Hepatocyte (in vitro differentiated cells): ENCODE measurements around the gene NDUFB5. TPM values are rescaled to one million over a fixed set of nuclear protein-coding genes. Genes with fewer than 3 reads are reported as not detected.

Experiments
- DNase-seq: peaks from one replicate; pipeline ENCODE4 v3.0.0-alpha.2; 2016; ENCODE audit warnings: low spot score
- H2AFZ ChIP-seq: fragments of 200-600 bp; sonication (generic); 2 replicates; pipeline ENCODE4 v1.6.0; 2016; ENCODE audit warnings: antibody characterized with exemption, mild to moderate bottlenecking
- H3K27ac ChIP-seq: fragments of 200-600 bp; sonication (generic); 2 replicates; pipeline ENCODE4 v1.5.1; 2016; ENCODE audit warnings: mild to moderate bottlenecking
- H3K27me3 ChIP-seq: fragments of 200-600 bp; sonication (generic); 2 replicates; pipeline ENCODE4 v1.6.1; 2016
- H3K36me3 ChIP-seq: fragments of 200-600 bp; sonication (generic); replicated peaks from 2 replicates; pipeline ENCODE4 v1.5.1; 2016; ENCODE audit warnings: low read depth; ENCODE audit not compliant: insufficient read depth
- H3K4me1 ChIP-seq: fragments of 200-600 bp; sonication (generic); 2 replicates; pipeline ENCODE4 v1.5.1; 2016; ENCODE audit warnings: mild to moderate bottlenecking, moderate library complexity; ENCODE audit not compliant: insufficient read depth
- H3K4me2 ChIP-seq: fragments of 200-600 bp; sonication (generic); 2 replicates; pipeline ENCODE4 v1.6.0; 2016
- H3K4me3 ChIP-seq: fragments of 200-600 bp; sonication (generic); 2 replicates; pipeline ENCODE4 v1.5.1; 2016; ENCODE audit warnings: mild to moderate bottlenecking
- H3K79me2 ChIP-seq: fragments of 200-600 bp; sonication (generic); 2 replicates; pipeline ENCODE4 v1.6.0; 2017; ENCODE audit warnings: mild to moderate bottlenecking
- H3K9me2 ChIP-seq: fragments of 200-600 bp; sonication (generic); replicated peaks from 2 replicates; pipeline ENCODE4 v1.6.0; 2017; ENCODE audit warnings: mild to moderate bottlenecking; ENCODE audit not compliant: insufficient read depth
- H3K9me3 ChIP-seq: fragments of 200-600 bp; sonication (generic); 2 replicates; pipeline ENCODE4 v1.5.1; 2016; ENCODE audit warnings: low read depth, mild to moderate bottlenecking
- H4K20me1 ChIP-seq: fragments of 200-600 bp; sonication (generic); 2 replicates; pipeline ENCODE4 v1.6.0; 2016; ENCODE audit warnings: mild to moderate bottlenecking; ENCODE audit not compliant: insufficient read depth, poor library complexity, severe bottlenecking
- CTCF ChIP-seq: fragments of 200-600 bp; sonication (generic); IDR thresholded peaks from 2 replicates; pipeline ENCODE4 v1.5.1; 2016; ENCODE audit warnings: antibody characterized with exemption, mild to moderate bottlenecking; ENCODE audit not compliant: poor library complexity
- EZH2 ChIP-seq: fragments of 200-600 bp; sonication (generic); IDR thresholded peaks from 2 replicates; pipeline ENCODE4 v1.6.1; 2016; ENCODE audit warnings: antibody characterized with exemption, mild to moderate bottlenecking, borderline replicate concordance
- EZH2phosphoT487 ChIP-seq: fragments of 200-600 bp; sonication (generic); IDR thresholded peaks from one replicate; pipeline ENCODE4 v1.6.1; 2018; ENCODE audit warnings: antibody characterized with exemption, mild to moderate bottlenecking, low read depth, moderate library complexity; ENCODE audit not compliant: unreplicated experiment, severe bottlenecking
- WGBS: methylation state at CpG from one replicate; pipeline ENCODE4 v1.1.6; 2016; ENCODE audit warnings: low lambda C conversion rate; ENCODE audit errors: missing lambda C conversion rate; 5-methylcytosine and 5-hydroxymethylcytosine counted together
- polyA plus RNA-seq: library from polyadenylated mRNA; unstranded; fragments of >200 nt; fragmentation: Nextera tagmentation; extraction: Ambion mirVana; gene quantifications from 2 replicates; pipeline ENCODE4 v1.2.1, GENCODE V29; 2016
- total RNA-seq: library from RNA; depleted of rRNA; stranded (reverse); fragments of >200 nt; gene quantifications from 2 replicates; pipeline ENCODE4 v1.2.3, GENCODE V29; 2014

Gene NDUFB5
- total and polyA plus RNA-seq, 2 experiments from 2014 or later, result 108 to 150 TPM

GRCh38 chr3:179580992-179581391, 23.6 kb upstream of the NDUFB5 start:
- no peak for DNase-seq
- Histone ChIP-seq H3K4me3 (no peak overlapping the region), H3K36me3 (no peaks in the 10 kb centered on the region), H3K4me2 (no peak overlapping the region), H3K4me1 (no peaks in the 10 kb centered on the region), H4K20me1 (no peaks in the 10 kb centered on the region), H3K79me2 (no peaks in the 10 kb centered on the region), H3K27ac (no peak overlapping the region), H3K27me3 (no peaks in the 10 kb centered on the region), H2AFZ (no peak overlapping the region), H3K9me3 (no peaks in the 10 kb centered on the region), H3K9me2 (no peaks in the 10 kb centered on the region)
- 100% methylated on average over 1 of the region's 1 CpG for WGBS
- TF ChIP-seq EZH2phosphoT487 (no peak), CTCF (no peak), EZH2 (no peak)

- Histone ChIP-seq H3K9me2 (no peaks in the 10 kb centered on the region), H4K20me1 (no peaks in the 10 kb centered on the region), H2AFZ (no peak overlapping the region), H3K4me1 (no peaks in the 10 kb centered on the region), H3K4me2 (no peak overlapping the region), H3K36me3 (no peaks in the 10 kb centered on the region), H3K27ac (no peak overlapping the region), H3K4me3 (no peak overlapping the region), H3K79me2 (no peaks in the 10 kb centered on the region), H3K27me3 (no peaks in the 10 kb centered on the region), H3K9me3 (no peaks in the 10 kb centered on the region)
- TF ChIP-seq CTCF (no peak), EZH2 (no peak), EZH2phosphoT487 (no peak)
- no peak for DNase-seq
These were observed 15.5 kb upstream of the NDUFB5 start for GRCh38 chr3:179589143-179589542.

- WGBS, result 85% methylated on average over 2 of the region's 2 CpGs
- TF ChIP-seq EZH2 (no peak), CTCF (no peak), EZH2phosphoT487 (no peak)
- H4K20me1 ChIP-seq, result no peaks in the 10 kb centered on the region
- H3K36me3 ChIP-seq, result no peaks in the 10 kb centered on the region
- H3K27me3 ChIP-seq, result no peaks in the 10 kb centered on the region
- H3K4me2 ChIP-seq, result no peak overlapping the region
- no peak overlapping the region for H3K27ac ChIP-seq
- H3K4me1 ChIP-seq, result no peaks in the 10 kb centered on the region
- H2AFZ ChIP-seq, result no peak overlapping the region
- H3K9me3 ChIP-seq, result no peaks in the 10 kb centered on the region
- H3K9me2 ChIP-seq, result no peaks in the 10 kb centered on the region
- no peak overlapping the region for H3K4me3 ChIP-seq
- DNase-seq, result no peak
- peaks cover 6% of the 10 kb centered on the region for H3K79me2 ChIP-seq
These were observed 13.9 kb upstream of the NDUFB5 start for GRCh38 chr3:179590669-179591068.

GRCh38 chr3:179591313-179591712, 13.3 kb upstream of the NDUFB5 start:
- H3K36me3 ChIP-seq, result no peaks in the 10 kb centered on the region
- no peak for DNase-seq
- no peaks in the 10 kb centered on the region for H3K27me3 ChIP-seq
- H3K9me2 ChIP-seq, result no peaks in the 10 kb centered on the region
- H3K4me3 ChIP-seq, result no peak overlapping the region
- no peak overlapping the region for H2AFZ ChIP-seq
- no peaks in the 10 kb centered on the region for H4K20me1 ChIP-seq
- peaks cover 8% of the 10 kb centered on the region for H3K79me2 ChIP-seq
- no peaks in the 10 kb centered on the region for H3K4me1 ChIP-seq
- no peaks in the 10 kb centered on the region for H3K9me3 ChIP-seq
- no peak overlapping the region for H3K27ac ChIP-seq
- WGBS, result 93% methylated on average over 1 of the region's 1 CpG
- TF ChIP-seq CTCF (no peak), EZH2 (no peak)
- no peak overlapping the region for H3K4me2 ChIP-seq
